22Rv1 (cell line): ENCODE measurements around the gene KLHL34.

Experiments used
- ZFX ChIP-seq: fragments of 450-650 bp; IDR thresholded peaks from 2 replicates; pipeline ENCODE4 v1.6.1; 2017; ENCODE audit warnings: antibody characterized with exemption, borderline replicate concordance
- TF ChIP-seq, protein P1 (sequence below): fragments of 450-650 bp; IDR thresholded peaks from 2 replicates; pipeline ENCODE4 v1.5.1; 2017; ENCODE audit warnings: mild to moderate bottlenecking

DNA sequence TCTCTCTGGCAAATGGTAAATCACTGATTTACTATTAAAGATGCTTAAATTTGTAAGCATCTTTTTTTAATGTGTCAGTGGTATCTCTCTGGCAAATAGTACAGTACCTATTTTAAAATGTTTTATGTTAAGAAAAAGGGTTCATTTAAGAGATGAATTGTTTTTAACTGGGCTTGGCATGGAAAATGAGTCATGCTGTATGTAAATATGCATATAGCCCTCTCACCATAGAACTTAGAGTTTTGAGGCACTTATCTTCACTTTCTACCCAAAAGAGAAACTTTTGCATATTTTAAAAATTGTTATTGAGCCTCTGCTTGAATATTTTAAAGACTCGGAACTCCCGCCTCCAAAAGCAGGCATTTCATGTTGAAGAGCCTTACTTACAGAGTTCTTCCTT lies 37.9 kb downstream of the KLHL34 start:
- TF ChIP-seq, protein P1, sequence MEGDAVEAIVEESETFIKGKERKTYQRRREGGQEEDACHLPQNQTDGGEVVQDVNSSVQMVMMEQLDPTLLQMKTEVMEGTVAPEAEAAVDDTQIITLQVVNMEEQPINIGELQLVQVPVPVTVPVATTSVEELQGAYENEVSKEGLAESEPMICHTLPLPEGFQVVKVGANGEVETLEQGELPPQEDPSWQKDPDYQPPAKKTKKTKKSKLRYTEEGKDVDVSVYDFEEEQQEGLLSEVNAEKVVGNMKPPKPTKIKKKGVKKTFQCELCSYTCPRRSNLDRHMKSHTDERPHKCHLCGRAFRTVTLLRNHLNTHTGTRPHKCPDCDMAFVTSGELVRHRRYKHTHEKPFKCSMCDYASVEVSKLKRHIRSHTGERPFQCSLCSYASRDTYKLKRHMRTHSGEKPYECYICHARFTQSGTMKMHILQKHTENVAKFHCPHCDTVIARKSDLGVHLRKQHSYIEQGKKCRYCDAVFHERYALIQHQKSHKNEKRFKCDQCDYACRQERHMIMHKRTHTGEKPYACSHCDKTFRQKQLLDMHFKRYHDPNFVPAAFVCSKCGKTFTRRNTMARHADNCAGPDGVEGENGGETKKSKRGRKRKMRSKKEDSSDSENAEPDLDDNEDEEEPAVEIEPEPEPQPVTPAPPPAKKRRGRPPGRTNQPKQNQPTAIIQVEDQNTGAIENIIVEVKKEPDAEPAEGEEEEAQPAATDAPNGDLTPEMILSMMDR = no peak
- TF ChIP-seq ZFX = no peak
